H1 (cell line): ENCODE measurements around the gene AMN1. TPM values are rescaled to one million over a fixed set of nuclear protein-coding genes. Genes with fewer than 3 reads are reported as not detected.
A peak's percentile ranks its signal among the peaks of the same experiment; 100 is the strongest.

Experiments used
- EP300 ChIP-seq, 2 experiments: IDR thresholded peaks; 1 replicate in 1 of 2; 2 replicates in 1 of 2; pipeline ENCODE4 v1.6.1; 2011 to 2012; ENCODE audit warnings: low read depth in 2 of 2, low read length in 2 of 2, mild to moderate bottlenecking in 2 of 2, borderline replicate concordance in 1 of 2, inconsistent platforms in 1 of 2, moderate library complexity in 1 of 2
- KDM4A ChIP-seq: IDR thresholded peaks from one replicate; pipeline ENCODE4 v1.7.1; 2012; ENCODE audit warnings: low read depth, mild to moderate bottlenecking, moderate library complexity, low read length, inconsistent platforms; ENCODE audit not compliant: severe bottlenecking
- MAFK ChIP-seq: IDR thresholded peaks from 2 replicates; pipeline ENCODE4 v1.6.1; 2012; ENCODE audit warnings: low read depth, mild to moderate bottlenecking, improper control_type of control experiment, low read length
- POLR2A ChIP-seq, 2 experiments: IDR thresholded peaks; 1 replicate in 1 of 2; 2 replicates in 1 of 2; pipeline ENCODE4 v1.6.1; 2011; ENCODE audit warnings: low read depth in 2 of 2, low read length in 2 of 2, mild to moderate bottlenecking in 2 of 2; ENCODE audit errors: control extremely low read depth in 1 of 2
- POLR2AphosphoS5 ChIP-seq: IDR thresholded peaks from 2 replicates; pipeline ENCODE4 v1.6.1; 2011; ENCODE audit warnings: low read depth, low read length
- POU5F1 ChIP-seq: IDR thresholded peaks from 2 replicates; pipeline ENCODE4 v1.6.1; 2011; ENCODE audit warnings: low read depth, mild to moderate bottlenecking, low read length, moderate library complexity
- RFX5 ChIP-seq: IDR thresholded peaks from 2 replicates; pipeline ENCODE4 v1.6.1; 2011; ENCODE audit warnings: low read depth, low read length, improper control_type of control experiment, borderline replicate concordance
- SP4 ChIP-seq: IDR thresholded peaks from 2 replicates; pipeline ENCODE4 v1.6.1; 2012; ENCODE audit warnings: low read length, inconsistent platforms
- TAF1 ChIP-seq: IDR thresholded peaks from 2 replicates; pipeline ENCODE4 v1.6.1; 2011; ENCODE audit warnings: mild to moderate bottlenecking, low read depth, low read length
- ZNF274 ChIP-seq: IDR thresholded peaks from 2 replicates; pipeline ENCODE4 v1.7.0; 2012; ENCODE audit warnings: low read length, borderline replicate concordance; ENCODE audit errors: extremely low read depth
- polyA plus RNA-seq, 7 experiments: library from polyadenylated mRNA; depleted of rRNA in 3 of 7; stranded (reverse) in 5 of 7; unstranded in 2 of 7; fragments of >200 nt in 5 of 7; fragments of 200-250 nt in 2 of 7; gene quantifications; 1 replicate in 5 of 7; 2 replicates in 1 of 7; 4 replicates in 1 of 7; pipeline versions ENCODE4 v1.2.1 to v1.2.3, GENCODE V29; 2011 to 2013; ENCODE audit warnings: missing spikeins in 2 of 7, mixed read lengths in 2 of 7
- total RNA-seq: library from RNA; stranded (reverse); fragmentation: NEBNext Ultra II Directional; extraction: Animal tissue kit (Norgen Biotek cat#: 25700); gene quantifications from 2 replicates; pipeline ENCODE4 v1.2.1, GENCODE V29; 2021

AMN1 gene
- total and polyA plus RNA-seq, 2 of the 8 experiments (the other 6 are each of a cell fraction or from before 2014, with no cell fraction given), result 7.5 to 13.8 TPM

- TF ChIP-seq SP4 (no peak), POU5F1 (no peak), POLR2A (IDR thresholded peaks at IDR 0.05; ENCODE audit: control extremely low read depth in 1 of 2, low read depth in 2 of 2, low read length in 2 of 2) (no peak), RFX5 (no peak), ZNF274 (no peak), MAFK (no peak), KDM4A (peak; percentile 15), EP300 (IDR thresholded peaks at IDR 0.05; ENCODE audit: borderline replicate concordance in 1 of 2, low read depth in 2 of 2, low read length in 2 of 2) (no peak), POLR2AphosphoS5 (no peak), TAF1 (no peak)
Observed at GRCh38 chr12:31728289-31728916, 418 bp downstream of the AMN1 start (continued).
